A204.1 (cell line): ENCODE results near the gene CCDC15.
"Not testable (repeated sequence)": the region's sequence is repeated elsewhere in the genome, so short reads cannot be mapped to it uniquely, and the experiment has no call there.

Experiments used
- FAIRE-seq: peaks from 2 replicates; lab custom pipeline; 2012; peaks lifted over from hg19 to GRCh38; lab: Jason Lieb, UNC

Gene CCDC15

GRCh38 chr11:125082611-125083311 is 128.8 kb downstream of the CCDC15 start:
- no peak for FAIRE-seq

DNA sequence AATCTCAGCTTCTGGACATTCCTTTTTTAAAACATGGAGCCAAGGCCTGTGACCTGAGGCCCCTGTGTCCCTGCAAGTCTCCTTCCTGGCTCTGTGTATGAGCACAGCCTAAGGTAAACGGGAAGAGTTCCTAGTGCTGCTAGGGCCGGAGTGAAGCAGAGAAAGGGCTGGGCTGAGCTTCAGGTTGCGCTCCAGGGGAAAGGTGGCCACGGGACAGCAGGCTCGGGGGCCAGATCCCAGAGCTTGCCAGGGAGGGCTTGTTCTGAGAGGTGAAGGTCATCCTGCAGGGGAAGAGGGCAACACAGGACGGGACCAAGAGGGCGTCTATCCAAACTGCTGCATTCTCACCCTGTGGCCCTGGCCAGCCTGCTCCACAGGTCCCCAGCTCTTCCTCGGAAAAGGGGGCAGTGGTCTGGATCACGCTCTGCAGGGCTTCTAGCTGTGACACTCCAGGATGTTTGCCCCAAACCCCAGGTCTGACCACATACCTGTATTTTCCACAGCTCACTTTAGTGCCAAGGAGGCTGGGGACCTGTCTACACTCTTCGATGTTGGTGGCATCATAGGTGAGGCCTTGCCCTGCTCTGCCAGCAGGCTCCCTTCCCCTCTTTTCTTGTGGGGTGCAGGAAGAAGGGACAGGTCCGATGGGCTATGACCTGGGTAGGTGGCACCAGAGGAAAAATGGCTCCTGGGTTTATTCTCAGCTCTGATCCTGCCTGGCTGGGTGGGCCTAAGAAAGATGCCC is 129.5 kb downstream of the CCDC15 start:
- FAIRE-seq = no peak

DNA sequence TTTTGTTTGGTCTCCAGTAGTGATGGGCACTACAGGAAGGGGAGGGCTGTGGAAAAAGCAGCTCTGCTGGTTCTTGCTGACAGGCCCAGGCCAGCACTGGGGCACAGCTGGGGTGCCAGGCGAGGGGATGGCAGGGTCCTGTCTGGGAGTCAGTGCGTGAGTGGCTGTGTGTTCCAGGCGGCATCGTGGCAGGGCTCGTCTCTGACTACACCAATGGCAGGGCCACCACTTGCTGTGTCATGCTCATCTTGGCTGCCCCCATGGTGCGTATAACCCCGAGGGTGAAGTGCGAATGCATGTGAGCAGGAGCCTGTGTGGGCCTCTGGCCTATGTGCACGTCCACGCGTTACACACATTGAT is 130.0 kb downstream of the CCDC15 start:
- FAIRE-seq = no peak

GRCh38 chr11:125084761-125085231 is 130.8 kb downstream of the CCDC15 start:
- FAIRE-seq = no peak

DNA sequence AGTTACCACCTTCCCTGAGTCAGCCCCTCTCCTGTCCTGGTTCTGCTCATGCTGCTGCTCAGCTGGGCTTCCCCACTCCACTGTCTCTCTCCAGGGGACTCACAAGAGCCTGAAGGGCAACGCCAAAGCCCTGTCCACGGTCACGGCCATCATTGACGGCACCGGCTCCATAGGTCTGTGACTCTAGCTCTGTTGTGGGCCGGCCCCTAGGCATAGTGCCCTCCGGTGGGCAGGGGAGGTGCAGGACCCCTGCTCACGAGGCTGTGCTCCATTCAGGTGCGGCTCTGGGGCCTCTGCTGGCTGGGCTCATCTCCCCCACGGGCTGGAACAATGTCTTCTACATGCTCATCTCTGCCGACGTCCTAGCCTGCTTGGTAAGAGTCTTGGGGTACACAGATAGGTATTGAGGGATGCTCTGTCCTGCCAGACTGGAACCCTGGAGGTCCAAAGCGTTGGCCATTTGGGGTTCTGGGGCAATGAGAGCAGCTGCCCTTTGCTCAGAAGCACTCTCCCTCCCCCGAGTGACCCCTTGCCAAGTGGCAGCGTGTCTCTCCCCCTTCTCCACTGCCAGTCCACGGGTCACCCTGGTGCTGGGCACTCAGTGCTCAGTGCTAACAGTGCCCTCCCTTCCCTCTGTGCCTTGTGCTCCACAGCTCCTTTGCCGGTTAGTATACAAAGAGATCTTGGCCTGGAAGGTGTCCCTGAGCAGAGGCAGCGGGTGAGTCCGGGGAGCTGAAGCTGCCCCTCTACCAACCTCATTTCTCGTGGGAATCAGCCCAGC is 131.5 kb downstream of the CCDC15 start:
- no peak for FAIRE-seq

GRCh38 chr11:125086633-125087296 is 132.8 kb downstream of the CCDC15 start:
- FAIRE-seq = no peak

GRCh38 chr11:125088123-125088522 is 134.1 kb downstream of the CCDC15 start:
- no peak for FAIRE-seq

DNA sequence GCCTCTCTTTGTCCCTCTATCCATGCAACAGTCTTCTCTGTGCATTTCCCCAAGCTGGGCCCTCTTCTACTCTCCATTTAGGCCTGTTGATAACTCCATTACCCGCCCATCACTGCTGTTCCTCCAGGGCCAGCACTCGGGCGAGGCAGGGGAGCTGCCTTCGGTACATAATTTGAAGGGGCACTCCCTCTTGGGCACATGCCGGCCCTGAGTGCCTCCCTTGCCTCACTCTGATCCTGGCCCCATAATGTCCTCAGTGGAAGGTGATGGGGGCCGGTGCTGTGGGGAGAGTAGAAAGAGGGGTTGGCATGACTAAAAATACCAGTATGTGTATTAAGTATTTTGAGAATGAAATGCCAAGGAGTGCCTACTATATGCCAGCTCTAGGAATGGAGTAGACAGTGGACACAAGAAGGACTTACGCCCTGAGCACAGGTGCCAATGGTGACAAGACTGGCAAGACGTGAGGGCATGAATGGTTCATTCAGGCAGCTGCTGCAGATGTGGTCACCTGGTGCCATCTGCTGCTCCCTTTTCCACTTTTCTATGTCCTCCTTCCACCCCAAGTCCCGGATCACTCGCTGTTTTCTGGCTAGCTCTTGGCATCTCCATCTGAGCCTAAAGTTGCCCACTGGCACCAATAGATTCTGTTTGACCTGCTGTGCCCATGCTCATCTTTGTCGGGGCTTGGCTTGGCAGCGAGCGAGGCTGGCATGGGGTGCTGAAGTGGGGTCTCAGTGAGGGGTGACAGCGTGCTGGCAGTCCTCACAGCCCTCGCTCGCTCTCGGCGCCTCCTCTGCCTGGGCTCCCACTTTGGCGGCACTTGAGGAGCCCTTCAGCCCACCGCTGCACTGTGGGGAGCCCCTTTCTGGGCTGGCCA is 134.8 kb downstream of the CCDC15 start:
- no peak for FAIRE-seq

GRCh38 chr11:125089481-125089880 is 135.5 kb downstream of the CCDC15 start:
- not testable (repeated sequence) for FAIRE-seq

DNA sequence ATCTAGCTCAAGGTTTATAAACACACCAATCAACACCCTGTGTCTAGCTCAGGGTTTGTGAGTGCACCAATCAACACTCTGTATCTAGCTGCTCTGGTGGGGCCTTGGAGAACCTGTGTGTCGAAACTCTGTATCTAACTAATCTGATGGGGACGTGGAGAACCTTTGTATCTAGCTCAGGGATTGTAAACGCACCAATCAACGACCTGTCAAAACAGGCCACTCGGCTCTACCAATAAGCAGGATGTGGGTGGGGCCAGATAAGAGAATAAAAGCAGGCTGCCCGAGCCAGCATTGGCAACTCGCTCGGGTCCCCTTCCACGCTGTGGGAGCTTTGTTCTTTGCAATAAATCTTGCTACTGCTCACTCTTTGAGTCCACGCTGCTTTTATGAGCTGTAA is 136.1 kb downstream of the CCDC15 start:
- not testable (repeated sequence) for FAIRE-seq

- FAIRE-seq = no peak
Observed at GRCh38 chr11:125090816-125091215, 136.8 kb downstream of the CCDC15 start.
